HG03097 (cell line): ENCODE measurements around the gene APEX1.
A peak's percentile ranks its signal among the peaks of the same experiment; 100 is the strongest.

Experiments used
- ATAC-seq: cut with Tn5 transposase; IDR thresholded peaks from one replicate; pipeline ENCODE4 v1.9.1; 2021; ENCODE audit not compliant: unreplicated experiment, low FRiP score

Gene APEX1

DNA sequence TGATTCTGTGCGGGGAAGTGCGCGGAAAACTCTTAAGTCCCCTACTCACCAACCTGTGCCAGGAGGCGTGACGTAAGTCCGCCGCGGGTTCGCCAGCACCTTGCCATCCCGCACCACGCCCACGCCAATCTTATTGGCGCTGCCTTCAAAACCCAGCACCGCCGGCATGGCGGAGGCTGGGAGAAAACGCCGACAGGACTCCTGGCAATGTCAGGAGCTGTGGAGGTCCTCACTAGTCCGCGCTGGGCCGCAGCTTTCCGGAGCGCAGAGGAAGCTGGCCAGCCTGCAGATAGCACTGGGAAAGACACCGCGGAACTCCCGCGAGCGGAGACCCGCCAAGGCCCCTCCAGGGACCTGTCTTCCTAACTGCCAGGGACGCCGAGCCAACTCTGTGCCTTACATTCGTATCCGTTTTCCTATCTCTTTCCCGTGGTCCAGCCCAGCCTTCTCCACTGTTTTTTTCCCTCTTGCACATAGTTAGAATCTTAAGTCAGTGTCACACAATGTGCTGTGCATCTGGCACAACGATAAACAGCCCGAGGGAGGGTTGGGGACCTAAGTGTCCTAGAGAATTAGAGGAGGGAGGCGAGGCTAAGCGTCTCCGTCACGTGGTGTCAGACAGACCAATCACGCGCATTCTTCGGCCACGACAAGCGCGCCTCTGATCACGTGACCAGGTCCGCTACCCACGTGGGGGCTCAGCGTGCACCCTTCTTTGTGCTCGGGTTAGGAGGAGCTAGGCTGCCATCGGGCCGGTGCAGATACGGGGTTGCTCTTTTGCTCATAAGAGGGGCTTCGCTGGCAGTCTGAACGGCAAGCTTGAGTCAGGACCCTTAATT lies at the start of gene APEX1, which contains the start of gene OSGEP:
TSS of gene APEX1 (plus strand) at position 711 of the 839 bp plus-strand sequence. CDS start 420 bp downstream, outside the sequence.
TSS of gene OSGEP (minus strand) at position 297 of the 839 bp plus-strand sequence. CDS start at position 168, 129 bp downstream.
- peak; percentile 81 for ATAC-seq

GRCh38 chr14:20409226-20409625 lies 45.8 kb upstream of the APEX1 start:
- ATAC-seq = no peak

GRCh38 chr14:20412411-20412810 lies 42.6 kb upstream of the APEX1 start:
- peak; percentile 69 for ATAC-seq

GRCh38 chr14:20412876-20413743 lies 41.9 kb upstream of the APEX1 start, which contains the start of gene TEP1:
Gene TEP1, minus strand, starts transcription at chr14:20413501. Its CDS starts 5,062 bp downstream, at chr14:20408439.
- peak; percentile 57 for ATAC-seq

GRCh38 chr14:20413744-20414082 lies 41.3 kb upstream of the APEX1 start:
- ATAC-seq = no peak

DNA sequence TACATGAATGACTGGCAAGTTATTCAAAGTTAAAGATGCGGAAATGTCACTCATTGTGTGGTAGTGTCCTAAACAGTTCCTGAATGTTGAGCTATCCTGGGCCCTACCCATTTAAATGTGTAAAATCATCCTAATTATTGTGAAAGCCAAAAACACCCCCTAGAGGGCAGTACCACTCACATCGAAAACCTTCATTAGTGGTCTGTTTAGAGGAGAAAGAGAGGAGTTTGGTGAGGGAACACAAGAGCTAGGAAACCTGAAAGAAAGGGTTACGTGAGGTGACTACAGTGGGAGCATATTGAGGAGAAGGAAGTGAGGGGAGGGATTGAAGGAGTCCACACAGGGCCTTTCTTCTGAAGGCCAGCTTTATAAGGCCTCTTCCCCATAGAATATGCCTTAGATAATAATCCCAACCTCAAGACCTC lies 39.2 kb upstream of the APEX1 start:
- no peak for ATAC-seq

GRCh38 chr14:20416223-20416622 lies 38.8 kb upstream of the APEX1 start:
- ATAC-seq = no peak

- ATAC-seq = no peak
These were observed 37.5 kb upstream of the APEX1 start for GRCh38 chr14:20417250-20418186.

DNA sequence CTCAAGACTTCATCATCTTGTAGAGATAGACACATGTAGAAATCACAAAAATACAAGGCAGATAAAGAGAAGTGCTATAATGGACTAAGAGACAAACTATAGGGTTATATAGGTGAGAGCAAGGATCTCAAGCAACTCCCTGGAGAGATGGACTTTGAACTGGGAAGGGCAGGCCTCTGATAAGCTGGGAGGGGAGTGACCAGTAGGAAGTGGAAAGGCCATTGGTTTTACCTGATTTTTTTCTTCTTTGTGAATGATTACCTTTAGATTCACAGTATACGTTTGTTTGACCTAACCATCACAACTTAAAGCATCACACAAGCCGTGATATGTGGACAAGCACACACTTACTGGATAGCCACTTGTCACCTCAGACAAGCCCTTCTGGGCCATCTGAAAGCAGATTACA lies 36.5 kb upstream of the APEX1 start:
- ATAC-seq = no peak

DNA sequence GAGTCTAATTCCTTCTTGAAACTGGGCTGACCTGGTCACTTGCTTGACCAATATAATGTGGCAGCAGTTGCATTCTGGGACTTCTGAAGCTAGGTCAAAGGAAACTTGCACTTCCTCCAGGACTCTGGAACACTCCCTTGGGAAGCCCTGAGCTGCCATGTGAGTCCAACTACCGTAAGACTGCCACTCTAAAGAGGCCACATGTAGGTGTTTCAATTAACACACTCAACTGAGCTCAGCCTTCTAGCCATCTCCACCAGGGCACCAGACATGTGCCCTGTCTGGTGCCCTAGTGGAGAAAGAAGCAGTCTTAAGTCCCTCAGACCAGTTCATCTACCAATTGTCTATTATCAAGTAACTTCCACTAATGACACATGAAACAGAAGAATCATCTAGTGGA lies 35.6 kb upstream of the APEX1 start:
- ATAC-seq = no peak

DNA sequence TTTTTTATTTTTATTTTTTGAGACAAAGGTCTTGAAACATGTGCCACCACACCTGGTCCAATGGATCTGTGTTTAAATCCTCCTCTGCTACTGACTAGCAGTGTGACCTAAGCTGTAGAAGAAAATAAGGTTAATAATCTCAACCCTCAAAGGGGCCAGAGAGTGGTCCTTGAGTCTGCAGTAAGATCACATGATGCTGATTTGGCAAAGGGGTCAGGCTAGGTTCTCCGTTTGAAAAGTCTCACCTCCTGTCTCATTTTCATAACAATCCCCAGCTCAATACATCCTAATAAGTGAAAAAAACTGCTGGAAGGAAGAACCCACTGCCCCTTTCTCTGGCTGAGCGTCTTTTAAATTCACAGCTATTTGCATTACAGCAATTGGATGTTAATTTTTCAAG lies 33.8 kb upstream of the APEX1 start:
- no peak for ATAC-seq

GRCh38 chr14:20422886-20423285 lies 32.1 kb upstream of the APEX1 start:
- ATAC-seq = no peak

DNA sequence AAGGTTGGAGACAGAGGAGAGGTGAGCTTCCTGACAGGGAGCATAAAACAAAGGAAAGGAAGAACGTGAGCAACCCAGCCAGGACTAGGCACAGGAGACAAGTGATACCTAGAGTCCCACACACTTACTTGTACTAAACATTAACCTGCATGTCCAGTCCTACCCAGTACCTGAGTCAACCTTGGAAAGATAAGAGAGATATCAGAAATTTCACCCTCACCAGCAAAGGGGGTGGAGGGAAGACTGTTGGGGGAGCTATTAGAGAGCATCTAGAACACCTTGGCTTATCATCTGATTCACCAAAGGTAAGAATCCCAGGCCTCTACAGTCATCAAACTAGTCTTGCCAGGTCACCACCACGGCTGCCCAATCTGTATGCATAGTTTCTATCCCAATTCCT lies 30.2 kb upstream of the APEX1 start:
- no peak for ATAC-seq

- ATAC-seq = peak; percentile 64
These were observed 27.6 kb upstream of the APEX1 start for GRCh38 chr14:20427231-20428009.

- ATAC-seq = peak; percentile 17
These were observed 27.0 kb upstream of the APEX1 start for GRCh38 chr14:20428010-20428365.

GRCh38 chr14:20428802-20429201 lies 26.2 kb upstream of the APEX1 start:
- no peak for ATAC-seq

DNA sequence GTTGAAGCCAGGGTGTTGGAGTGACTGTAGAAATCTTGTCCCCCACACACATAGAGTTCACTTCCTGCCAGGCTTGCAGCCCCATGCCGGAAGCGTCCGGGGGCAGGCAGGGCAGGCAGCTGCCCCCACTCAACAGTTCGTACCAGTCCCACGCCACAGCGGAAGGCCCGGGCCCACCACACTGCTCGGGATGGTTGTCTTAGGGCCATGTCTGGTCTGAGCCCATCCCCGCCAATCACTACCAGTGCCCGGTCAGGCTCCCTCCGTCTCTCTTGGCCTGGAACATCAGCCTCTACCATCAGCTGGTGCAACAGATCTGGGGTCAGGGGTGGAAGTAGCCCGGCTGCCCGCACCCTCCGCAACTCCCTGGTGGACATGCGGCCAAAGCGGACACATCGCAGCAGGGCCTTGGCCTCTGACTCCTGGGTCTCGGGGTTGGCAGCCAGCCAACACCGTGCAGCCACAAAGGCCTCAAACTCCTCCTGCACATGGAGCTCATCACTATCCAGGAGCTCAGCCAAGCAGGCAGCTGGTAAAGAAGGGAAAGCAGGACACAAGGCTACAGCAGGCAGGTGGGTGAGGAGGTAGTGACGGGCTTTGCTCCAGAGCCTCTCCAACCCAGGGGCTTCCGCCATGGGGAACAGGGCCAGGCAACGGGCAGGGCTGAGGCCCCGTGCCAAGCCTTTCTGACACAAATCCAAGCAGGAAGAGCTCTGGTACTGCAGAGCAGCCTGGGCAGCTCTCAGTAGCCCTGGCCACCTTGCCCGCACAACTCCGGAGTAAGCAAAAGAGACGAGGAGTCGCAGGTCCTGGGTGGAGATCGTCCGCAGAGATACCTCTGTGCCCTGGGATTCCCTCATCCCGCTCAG lies 25.0 kb upstream of the APEX1 start:
- ATAC-seq = no peak

DNA sequence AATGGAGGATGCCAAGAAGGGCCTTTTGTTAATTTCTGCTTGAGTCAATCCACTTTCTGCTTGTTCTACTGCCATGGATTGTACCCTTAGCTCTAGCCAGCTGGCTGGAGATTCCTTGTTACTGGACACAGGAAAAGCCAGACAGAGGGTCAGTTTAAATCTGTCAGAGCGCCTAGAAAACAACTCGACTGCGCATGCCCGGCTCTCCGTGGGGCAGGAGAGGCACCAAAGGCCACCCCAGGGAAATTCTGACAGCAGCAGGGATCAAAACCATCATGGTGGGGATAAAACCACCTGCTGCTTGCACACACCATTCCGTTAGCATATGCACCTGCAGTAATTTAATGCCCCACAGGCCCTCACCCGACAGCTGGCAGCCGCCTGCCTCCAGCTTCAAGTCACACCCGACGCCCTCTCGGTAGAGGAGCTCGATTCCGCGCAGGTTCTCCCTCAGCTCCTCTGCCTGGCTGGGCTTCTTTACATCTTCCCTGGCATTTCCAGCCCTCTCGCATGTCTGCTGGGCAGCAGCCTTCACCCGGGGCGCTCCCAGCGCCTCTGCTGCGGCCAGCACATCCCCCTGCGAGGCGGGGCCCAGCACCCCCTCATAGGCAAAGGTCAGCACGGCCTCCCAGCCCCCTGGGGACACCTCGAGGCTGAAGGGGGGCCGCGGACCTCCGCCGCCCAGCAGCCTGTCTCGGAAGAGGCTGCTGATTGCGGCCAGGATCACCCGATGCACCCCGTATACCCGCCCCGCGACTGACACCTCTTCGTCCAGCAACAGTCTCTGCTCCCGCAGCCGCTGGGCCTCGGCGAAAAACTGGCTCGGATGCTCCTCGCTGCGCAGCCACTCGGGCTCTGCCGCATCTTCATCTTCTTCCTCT lies 20.1 kb upstream of the APEX1 start:
- no peak for ATAC-seq
